Thoracic aorta (tissue), 2 donors: ENCODE results near the gene STAT4. TPM values are rescaled to one million over a fixed set of nuclear protein-coding genes. Genes with fewer than 3 reads are reported as not detected.
A peak's percentile ranks its signal among the peaks of the same experiment; 100 is the strongest.

Experiments used
- ATAC-seq: fragments of 150-250 bp; one replicate; pipeline ENCODE4 v1.8.0; 2017; ENCODE audit warnings: low read depth; ENCODE audit not compliant: insufficient number of reproducible peaks, low FRiP score
- DNase-seq: peaks from one replicate; pipeline ENCODE4 v3.0.0-alpha.2; 2020; ENCODE audit warnings: low spot score
- H3K27ac ChIP-seq, 2 donors: fragments of 200-600 bp; sonication (generic); 1 replicate in 1 of 2; 2 replicates in 1 of 2; pipeline ENCODE4 v1.5.1; 2016; ENCODE audit warnings: mild to moderate bottlenecking in 2 of 2, moderate library complexity in 2 of 2
- H3K27me3 ChIP-seq: fragments of 200-600 bp; sonication (generic); replicated peaks from 2 replicates; pipeline ENCODE4 v1.6.0; 2016; ENCODE audit warnings: mild to moderate bottlenecking; ENCODE audit not compliant: insufficient read depth
- H3K36me3 ChIP-seq: fragments of 200-600 bp; sonication (generic); one replicate; pipeline ENCODE4 v1.5.1; 2016
- H3K4me1 ChIP-seq, 2 donors: fragments of 200-600 bp; sonication (generic); 1 replicate in 1 of 2; 2 replicates in 1 of 2; pipeline versions ENCODE4 v1.5.1 to v1.6.0; 2016; ENCODE audit warnings: low read depth in 2 of 2, mild to moderate bottlenecking in 1 of 2; ENCODE audit not compliant: control insufficient read depth in 1 of 2
- H3K4me3 ChIP-seq: fragments of 200-600 bp; sonication (generic); 2 replicates; pipeline ENCODE4 v1.5.1; 2016; ENCODE audit warnings: mild to moderate bottlenecking
- H3K9me3 ChIP-seq: fragments of 200-600 bp; sonication (generic); 2 replicates; pipeline ENCODE4 v1.5.1; 2016
- total RNA-seq, 2 donors: library from RNA; depleted of rRNA; stranded (reverse); fragments of >200 nt; gene quantifications; one replicate each; pipeline versions ENCODE4 v1.1.0 to v1.2.3, GENCODE V29; 2016
- TF ChIP-seq, protein P1 (sequence below): fragments of 200-600 bp; sonication (generic); IDR thresholded peaks from one replicate; pipeline ENCODE4 v1.5.1; 2019; ENCODE audit warnings: antibody characterized with exemption

The STAT4 gene
- total RNA-seq, 2 donors from 2014 or later, result 2.7 to 6.6 TPM

DNA sequence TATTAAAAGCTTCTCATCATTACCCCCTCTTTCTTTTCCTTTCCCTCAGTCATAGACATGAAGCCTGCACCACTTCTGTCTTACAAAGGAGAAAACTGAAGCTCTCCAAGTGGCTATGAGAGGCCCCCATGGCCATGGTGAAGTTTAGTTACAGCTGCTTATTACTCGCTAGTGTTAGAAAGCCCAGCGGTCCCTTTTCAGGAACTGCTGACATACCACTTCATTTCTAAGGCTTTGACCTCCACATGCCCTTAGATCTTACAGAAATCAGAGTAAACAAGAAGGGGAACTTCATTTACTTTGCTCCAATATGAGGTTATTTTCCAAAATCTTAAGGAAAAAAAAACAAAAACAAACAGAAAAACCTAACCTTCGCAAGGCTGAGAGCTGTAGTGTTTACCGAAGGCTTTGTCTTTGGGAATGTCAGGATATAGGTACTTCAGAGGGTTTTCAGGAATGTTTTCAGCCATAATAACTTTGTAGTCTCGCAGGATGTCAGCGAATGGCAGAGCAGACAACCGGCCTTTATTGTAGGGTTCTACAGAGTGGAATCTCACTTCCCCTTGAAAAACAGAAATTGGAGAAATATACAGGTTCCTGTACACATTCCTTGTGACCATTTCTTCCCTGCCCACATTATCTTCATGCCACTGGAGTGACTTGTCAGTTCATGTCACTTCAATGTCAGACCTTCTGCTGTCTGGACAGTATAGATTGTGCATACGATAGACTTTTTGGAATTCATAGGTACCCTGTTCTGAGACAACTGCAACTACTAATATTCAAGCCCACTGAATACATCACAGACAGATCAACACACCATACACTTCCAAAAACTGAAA is 118.0 kb downstream of the STAT4 start:
- DNase-seq, result no peak
- H3K27ac ChIP-seq, result no peak overlapping the region

DNA sequence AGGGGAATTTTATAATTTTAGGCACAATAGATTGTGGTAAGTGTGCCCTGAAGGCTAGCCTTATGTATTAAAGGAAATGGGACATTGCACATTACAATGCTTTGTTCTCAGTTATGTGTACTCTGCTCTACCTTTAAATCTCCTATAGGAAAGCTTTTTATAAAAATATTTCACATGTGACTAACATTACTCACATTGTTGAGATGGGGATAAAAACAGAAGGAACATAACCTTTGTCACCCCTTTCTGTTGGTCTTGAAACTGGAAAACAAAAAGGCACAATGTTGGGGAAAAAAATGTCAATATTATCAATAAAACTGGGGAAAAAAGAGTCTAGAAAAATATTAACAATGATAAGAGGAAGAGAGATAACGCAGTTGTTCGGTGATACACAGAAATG is 119.5 kb downstream of the STAT4 start:
- Histone ChIP-seq H3K36me3 (no peaks in the 10 kb centered on the region), H3K9me3 (no peaks in the 10 kb centered on the region), H3K27me3 (no peaks in the 10 kb centered on the region), H3K4me3 (no peak overlapping the region), H3K27ac (no peak overlapping the region), H3K4me1 (no peaks in the 10 kb centered on the region)
- ATAC-seq (no peak), DNase-seq (no peak)
- TF ChIP-seq, protein P1, sequence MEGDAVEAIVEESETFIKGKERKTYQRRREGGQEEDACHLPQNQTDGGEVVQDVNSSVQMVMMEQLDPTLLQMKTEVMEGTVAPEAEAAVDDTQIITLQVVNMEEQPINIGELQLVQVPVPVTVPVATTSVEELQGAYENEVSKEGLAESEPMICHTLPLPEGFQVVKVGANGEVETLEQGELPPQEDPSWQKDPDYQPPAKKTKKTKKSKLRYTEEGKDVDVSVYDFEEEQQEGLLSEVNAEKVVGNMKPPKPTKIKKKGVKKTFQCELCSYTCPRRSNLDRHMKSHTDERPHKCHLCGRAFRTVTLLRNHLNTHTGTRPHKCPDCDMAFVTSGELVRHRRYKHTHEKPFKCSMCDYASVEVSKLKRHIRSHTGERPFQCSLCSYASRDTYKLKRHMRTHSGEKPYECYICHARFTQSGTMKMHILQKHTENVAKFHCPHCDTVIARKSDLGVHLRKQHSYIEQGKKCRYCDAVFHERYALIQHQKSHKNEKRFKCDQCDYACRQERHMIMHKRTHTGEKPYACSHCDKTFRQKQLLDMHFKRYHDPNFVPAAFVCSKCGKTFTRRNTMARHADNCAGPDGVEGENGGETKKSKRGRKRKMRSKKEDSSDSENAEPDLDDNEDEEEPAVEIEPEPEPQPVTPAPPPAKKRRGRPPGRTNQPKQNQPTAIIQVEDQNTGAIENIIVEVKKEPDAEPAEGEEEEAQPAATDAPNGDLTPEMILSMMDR, result no peak

More for the DNA sequence above, 118.0 kb downstream of the STAT4 start:
- TF ChIP-seq, protein P1, result no peak
- no peak for ATAC-seq
- Histone ChIP-seq H3K36me3 (no peaks in the 10 kb centered on the region), H3K27me3 (no peaks in the 10 kb centered on the region), H3K4me1 (no peaks in the 10 kb centered on the region), H3K4me3 (no peak overlapping the region), H3K9me3 (no peaks in the 10 kb centered on the region)

DNA sequence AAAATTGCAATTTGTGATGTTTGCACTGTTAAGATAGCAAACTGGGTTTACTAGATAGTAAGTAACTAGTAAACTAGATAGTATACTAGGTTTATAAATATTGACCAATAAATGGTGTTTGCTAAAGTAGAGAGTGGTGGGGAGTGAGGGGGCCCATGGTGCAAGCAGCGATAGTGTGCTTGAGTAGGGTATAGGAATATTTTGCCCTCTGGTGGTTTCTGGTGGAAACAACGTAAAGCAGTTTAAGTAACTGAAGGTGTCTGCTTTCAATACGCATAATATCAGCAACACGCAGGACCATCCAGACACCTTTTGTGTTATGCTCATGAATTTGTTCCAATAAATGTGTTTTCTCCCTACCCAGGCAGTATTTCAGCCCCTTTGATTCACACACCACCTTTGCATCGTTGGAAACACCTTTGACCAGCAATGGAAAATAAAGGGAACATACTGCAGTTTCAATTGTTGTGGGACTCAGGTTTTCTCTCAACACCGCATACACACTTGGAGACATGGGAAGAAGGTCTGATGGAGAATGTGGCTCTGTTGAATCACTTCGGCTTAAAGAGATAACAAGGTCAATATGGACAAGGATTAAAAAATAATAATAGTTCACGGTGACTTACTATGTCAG is 120.2 kb downstream of the STAT4 start:
- H3K4me3 ChIP-seq, result peak overlapping the region; percentile 44
- no peak for ATAC-seq

DNA sequence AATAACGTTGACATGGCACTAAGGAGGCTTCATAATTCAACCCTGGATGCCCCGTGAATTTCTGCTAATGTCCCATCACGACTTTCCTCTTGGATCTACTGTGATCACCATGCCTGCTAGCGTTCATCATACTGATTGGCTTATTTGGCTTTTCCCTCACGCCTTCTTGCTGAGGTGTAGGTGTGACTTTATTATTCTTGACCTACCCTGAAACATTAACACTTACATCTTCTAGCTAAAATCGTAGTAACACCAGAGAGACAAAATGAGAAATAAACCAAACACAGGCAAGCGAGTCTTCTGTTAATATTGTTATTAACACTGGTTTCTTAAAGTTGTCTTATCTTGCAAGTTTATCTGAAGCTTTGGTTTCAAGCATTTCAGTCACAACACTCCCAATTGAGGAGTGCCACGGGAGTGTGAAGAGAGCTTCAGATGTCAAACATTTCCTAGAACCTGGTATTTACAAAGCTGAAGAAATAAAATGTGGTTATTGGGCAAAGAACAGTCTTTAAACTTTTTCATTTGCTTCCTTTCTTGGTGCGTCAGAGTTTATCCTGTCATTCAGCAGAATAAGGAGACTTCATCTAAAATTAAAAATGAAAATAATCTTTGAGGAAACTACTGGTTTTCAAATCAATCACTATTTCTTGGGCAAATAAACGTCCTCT is 121.4 kb downstream of the STAT4 start:
- no peak for ATAC-seq
- Histone ChIP-seq H3K36me3 (no peaks in the 10 kb centered on the region), H3K4me3 (no peak overlapping the region), H3K4me1 (no peaks in the 10 kb centered on the region), H3K27me3 (no peaks in the 10 kb centered on the region), H3K27ac (no peak overlapping the region), H3K9me3 (no peaks in the 10 kb centered on the region)
- DNase-seq, result no peak
- TF ChIP-seq, protein P1, result no peak

More for the DNA sequence above, 120.2 kb downstream of the STAT4 start:
- no peak overlapping the region for H3K27ac ChIP-seq
- H3K36me3 ChIP-seq, result no peaks in the 10 kb centered on the region
- no peaks in the 10 kb centered on the region for H3K27me3 ChIP-seq
- H3K4me1 ChIP-seq, result no peaks in the 10 kb centered on the region
- DNase-seq, result no peak
- TF ChIP-seq, protein P1, result peak; percentile 71
- H3K9me3 ChIP-seq, result no peaks in the 10 kb centered on the region

DNA sequence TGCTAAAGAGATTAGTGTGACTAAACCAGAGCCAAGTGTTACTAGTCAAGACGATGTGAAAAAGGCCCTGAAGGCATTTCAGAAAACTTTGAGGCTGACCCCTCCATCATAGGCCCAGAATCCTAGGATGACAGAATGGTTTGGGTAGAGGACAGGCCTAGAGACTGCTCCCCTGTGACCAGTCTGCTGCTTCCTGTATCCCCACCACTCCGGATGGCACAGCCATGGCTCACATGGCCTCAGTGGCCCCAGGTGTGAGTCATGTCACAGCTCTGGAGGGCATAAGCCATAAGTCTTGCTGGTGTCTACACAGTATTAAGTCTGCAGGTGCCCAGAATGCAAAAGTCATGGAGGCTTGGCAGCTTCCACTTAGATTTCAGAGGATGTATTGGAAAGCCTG is 124.4 kb downstream of the STAT4 start:
- H3K36me3 ChIP-seq, result no peaks in the 10 kb centered on the region
- H3K27ac ChIP-seq, result no peak overlapping the region
- no peaks in the 10 kb centered on the region for H3K9me3 ChIP-seq
- TF ChIP-seq, protein P1, result no peak
- H3K27me3 ChIP-seq, result no peaks in the 10 kb centered on the region
- ATAC-seq (no peak), DNase-seq (no peak)
- H3K4me3 ChIP-seq, result no peak overlapping the region
- peaks cover under 1 to 1% of the 10 kb centered on the region in 2 donors for H3K4me1 ChIP-seq
